Measurements from ENCODE around the gene CHD3.

The CHD3 gene

DNA sequence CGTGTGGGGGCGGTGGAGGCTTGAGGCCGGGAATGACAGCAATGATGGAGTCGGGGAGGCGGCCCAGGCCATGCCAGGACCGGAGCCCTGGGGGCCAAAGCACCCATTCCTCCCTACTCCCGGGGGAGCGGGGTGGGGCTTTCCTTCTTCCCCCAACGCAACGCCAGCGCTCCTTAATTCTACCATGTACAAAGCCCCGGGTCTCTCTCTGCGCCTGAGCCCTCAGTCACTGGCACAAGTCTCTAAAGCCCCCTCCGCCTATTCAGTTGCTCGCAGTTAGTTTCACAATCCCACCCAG, 27.7 kb downstream of the CHD3 start:
- no peak for TF ChIP-seq YY1 (IDR thresholded peaks at IDR 0.05; ENCODE audit: low read depth)
- no peak for TF ChIP-seq FOXM1 (IDR thresholded peaks at IDR 0.05; ENCODE audit: borderline replicate concordance, low read depth)
- TF ChIP-seq ZBTB7A (IDR thresholded peaks at IDR 0.05; ENCODE audit: low read depth): peak; percentile 32; the same call in 1 of the 2 replicates
- TF ChIP-seq NFIC (IDR thresholded peaks at IDR 0.05): no peak
- TF ChIP-seq EGR1 (IDR thresholded peaks at IDR 0.05): peak; percentile 80; the same call in 1 of the 2 replicates

- TF ChIP-seq REST (IDR thresholded peaks at IDR 0.05; ENCODE audit: low read depth) (no peak), TAF1 (IDR thresholded peaks at IDR 0.05; ENCODE audit: low read depth) (no peak), FOXM1 (IDR thresholded peaks at IDR 0.05; ENCODE audit: borderline replicate concordance, low read depth) (no peak), EGR1 (IDR thresholded peaks at IDR 0.05) (no peak), NFIC (IDR thresholded peaks at IDR 0.05) (no peak), CREB1 (IDR thresholded peaks at IDR 0.05; ENCODE audit: low read depth) (no peak), TCF12 (IDR thresholded peaks at IDR 0.05; ENCODE audit: low read depth) (no peak), TEAD4 (IDR thresholded peaks at IDR 0.05) (no peak), RAD21 (IDR thresholded peaks at IDR 0.05; ENCODE audit: low read depth) (no peak), EP300 (IDR thresholded peaks at IDR 0.05; ENCODE audit: borderline replicate concordance) (no peak), ZBTB7A (IDR thresholded peaks at IDR 0.05; ENCODE audit: low read depth) (no peak), YY1 (IDR thresholded peaks at IDR 0.05; ENCODE audit: low read depth) (no peak), CEBPB (IDR thresholded peaks at IDR 0.05) (no peak)
- TF ChIP-seq, protein P1, sequence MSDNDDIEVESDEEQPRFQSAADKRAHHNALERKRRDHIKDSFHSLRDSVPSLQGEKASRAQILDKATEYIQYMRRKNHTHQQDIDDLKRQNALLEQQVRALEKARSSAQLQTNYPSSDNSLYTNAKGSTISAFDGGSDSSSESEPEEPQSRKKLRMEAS (IDR thresholded peaks at IDR 0.05): no peak
- TF ChIP-seq, protein P2, sequence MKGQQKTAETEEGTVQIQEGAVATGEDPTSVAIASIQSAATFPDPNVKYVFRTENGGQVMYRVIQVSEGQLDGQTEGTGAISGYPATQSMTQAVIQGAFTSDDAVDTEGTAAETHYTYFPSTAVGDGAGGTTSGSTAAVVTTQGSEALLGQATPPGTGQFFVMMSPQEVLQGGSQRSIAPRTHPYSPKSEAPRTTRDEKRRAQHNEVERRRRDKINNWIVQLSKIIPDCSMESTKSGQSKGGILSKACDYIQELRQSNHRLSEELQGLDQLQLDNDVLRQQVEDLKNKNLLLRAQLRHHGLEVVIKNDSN (IDR thresholded peaks at IDR 0.05): no peak
Measured at GRCh38 chr17:7916808-7917207, 28.2 kb downstream of the CHD3 start.

GRCh38 chr17:7922269-7922844, 33.8 kb downstream of the CHD3 start:
- TF ChIP-seq RAD21 (IDR thresholded peaks at IDR 0.05; ENCODE audit: low read depth) (no peak), EP300 (IDR thresholded peaks at IDR 0.05; ENCODE audit: borderline replicate concordance) (no peak)

DNA sequence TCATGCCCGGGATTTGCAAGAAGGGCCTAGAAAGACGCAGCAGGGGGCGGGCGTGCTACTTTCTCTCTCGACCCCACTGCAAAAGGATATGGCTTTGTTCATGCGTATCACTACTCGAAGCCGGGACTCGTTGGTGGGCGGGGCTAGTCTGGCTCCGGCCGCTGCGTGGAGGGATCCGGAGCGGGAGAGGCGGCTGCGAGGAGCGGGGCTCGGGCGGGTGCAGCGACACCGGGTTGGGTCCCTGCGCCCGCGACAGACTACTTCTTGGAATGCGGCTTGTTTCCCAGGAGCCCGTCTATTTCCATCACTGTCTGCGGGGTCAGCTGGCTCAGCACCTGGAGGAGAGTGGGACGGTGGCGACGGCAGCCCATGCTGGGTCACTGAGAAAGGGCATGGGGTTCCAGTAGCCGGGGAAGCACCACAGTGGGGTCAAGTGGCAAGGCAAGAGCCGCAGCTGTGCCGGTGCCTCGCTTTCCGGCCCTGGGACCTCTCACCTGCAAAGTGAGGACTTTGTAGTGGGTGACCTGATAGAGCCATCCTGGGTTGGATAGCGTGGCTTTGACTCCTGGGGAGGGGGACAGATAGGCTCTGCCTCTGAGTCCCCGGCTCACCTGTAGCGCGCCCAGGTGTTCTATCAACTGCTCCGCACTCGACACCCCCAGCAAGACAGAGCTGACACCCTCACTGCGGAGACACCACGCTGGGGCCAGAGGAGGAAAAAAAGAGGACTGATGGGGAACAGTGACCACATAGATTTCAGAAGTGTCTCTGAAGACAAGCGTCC, 34.4 kb downstream of the CHD3 start:
- TF ChIP-seq NFIC (IDR thresholded peaks at IDR 0.05): no peak
- TF ChIP-seq, protein P1 (IDR thresholded peaks at IDR 0.05): no peak

DNA sequence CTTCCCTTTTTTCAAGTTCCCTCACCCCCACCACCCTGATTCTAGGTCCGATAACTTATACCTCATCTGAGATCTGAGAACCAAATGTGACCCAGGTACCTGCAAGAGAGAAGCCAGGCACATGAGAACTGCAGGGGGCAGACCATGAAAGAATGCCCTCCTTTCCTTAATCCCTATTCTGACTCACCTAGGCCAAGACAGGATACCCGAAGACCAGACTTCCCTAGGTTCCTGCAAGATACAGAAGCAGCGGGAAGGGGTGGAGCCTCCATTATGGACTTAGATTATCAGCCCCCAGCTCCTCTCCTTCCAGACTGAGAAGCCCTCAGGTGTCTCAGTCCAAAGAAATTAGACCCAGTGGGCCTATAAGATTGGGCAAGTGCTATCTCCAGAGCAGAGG, 39.0 kb downstream of the CHD3 start:
- no peak for TF ChIP-seq RAD21 (IDR thresholded peaks at IDR 0.05; ENCODE audit: low read depth)
- TF ChIP-seq, protein P1 (IDR thresholded peaks at IDR 0.05): no peak
- no peak for TF ChIP-seq REST (IDR thresholded peaks at IDR 0.05; ENCODE audit: low read depth)
- TF ChIP-seq EP300 (IDR thresholded peaks at IDR 0.05; ENCODE audit: borderline replicate concordance): no peak
- TF ChIP-seq CREB1 (IDR thresholded peaks at IDR 0.05; ENCODE audit: low read depth): no peak
- no peak for TF ChIP-seq ZBTB7A (IDR thresholded peaks at IDR 0.05; ENCODE audit: low read depth)
- TF ChIP-seq TAF1 (IDR thresholded peaks at IDR 0.05; ENCODE audit: low read depth): no peak
- TF ChIP-seq CEBPB (IDR thresholded peaks at IDR 0.05): no peak

DNA sequence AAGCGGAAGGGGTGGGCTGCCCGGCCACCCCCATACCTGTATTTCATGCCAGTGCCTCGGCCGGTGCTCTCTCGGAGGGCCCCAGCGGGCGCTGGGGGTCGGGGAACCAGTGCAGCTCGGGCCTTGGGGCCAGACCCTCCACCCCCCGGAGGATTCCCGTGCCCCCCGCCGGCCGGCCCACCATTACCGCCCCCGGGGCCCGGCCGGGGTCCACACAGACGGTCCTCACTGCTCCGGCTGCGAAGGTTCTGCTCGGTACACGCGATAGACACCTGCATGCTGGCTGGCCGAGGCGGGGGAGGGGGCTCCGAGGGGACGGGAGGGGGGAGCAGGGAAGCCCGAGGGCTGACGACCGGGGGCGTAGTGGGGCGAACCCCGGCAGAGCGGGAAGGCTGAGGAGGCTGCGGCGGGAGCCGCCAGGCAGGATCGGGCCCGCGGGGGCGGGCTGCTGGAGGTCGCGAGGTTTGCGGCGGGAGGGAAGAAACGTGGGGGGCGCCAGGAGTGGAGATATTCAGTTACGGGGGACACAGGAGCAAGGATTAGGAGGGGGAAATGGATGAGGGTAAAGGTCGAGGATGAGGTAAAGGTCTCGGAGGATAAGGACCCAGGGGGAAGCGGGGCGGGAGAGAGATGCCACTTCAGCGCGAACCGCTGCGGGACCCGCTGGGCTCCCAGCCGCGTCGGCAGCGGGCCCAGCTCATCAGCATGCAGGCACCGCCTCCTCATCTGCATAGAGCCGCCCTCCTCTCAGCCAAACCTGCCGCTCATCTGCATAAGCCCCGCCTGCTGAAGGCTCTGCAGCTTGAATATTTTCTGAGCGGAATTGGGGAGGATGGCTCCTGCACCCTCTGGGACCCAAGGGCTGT, 40.8 kb downstream of the CHD3 start, which contains the start of gene KCNAB3:
KCNAB3 (minus strand) TSS at position 699 of the 866 bp plus-strand sequence; CDS start at position 278, 421 bp downstream.
- TF ChIP-seq TEAD4 (IDR thresholded peaks at IDR 0.05): no peak
- TF ChIP-seq RAD21 (IDR thresholded peaks at IDR 0.05; ENCODE audit: low read depth): no peak
- no peak for TF ChIP-seq FOXM1 (IDR thresholded peaks at IDR 0.05; ENCODE audit: borderline replicate concordance, low read depth)
- no peak for TF ChIP-seq YY1 (IDR thresholded peaks at IDR 0.05; ENCODE audit: low read depth)
- TF ChIP-seq ZBTB7A (IDR thresholded peaks at IDR 0.05; ENCODE audit: low read depth): no peak
- TF ChIP-seq REST (IDR thresholded peaks at IDR 0.05; ENCODE audit: low read depth): no peak
- no peak for TF ChIP-seq CREB1 (IDR thresholded peaks at IDR 0.05; ENCODE audit: low read depth)
- TF ChIP-seq EGR1 (IDR thresholded peaks at IDR 0.05): no peak
- no peak for TF ChIP-seq NFIC (IDR thresholded peaks at IDR 0.05)
- TF ChIP-seq, protein P1 (IDR thresholded peaks at IDR 0.05): no peak
- no peak for TF ChIP-seq TAF1 (IDR thresholded peaks at IDR 0.05; ENCODE audit: low read depth)
- TF ChIP-seq TCF12 (IDR thresholded peaks at IDR 0.05; ENCODE audit: low read depth): no peak
- no peak for TF ChIP-seq CEBPB (IDR thresholded peaks at IDR 0.05)
- TF ChIP-seq, protein P2 (IDR thresholded peaks at IDR 0.05): no peak
- TF ChIP-seq EP300 (IDR thresholded peaks at IDR 0.05; ENCODE audit: borderline replicate concordance): no peak
